Measurements from ENCODE around the gene OR10G6.
"Not testable (repeated sequence)": the region's sequence is repeated elsewhere in the genome, so short reads cannot be mapped to it uniquely, and the experiment has no call there.

OR10G6 gene

GRCh38 chr11:123995119-123995518 lies at the start of gene OR10G6:
OR10G6 (minus strand) TSS chr11:123995161; CDS start chr11:123995161, 0 bp downstream.
- DNase-seq, result no peak

GRCh38 chr11:124043420-124043819 lies 48.5 kb upstream of the OR10G6 start:
- DNase-seq, result no peak

GRCh38 chr11:124041254-124041653 lies 46.3 kb upstream of the OR10G6 start, which contains the start of gene OR10G7:
OR10G7 (minus strand) TSS chr11:124041325; CDS start chr11:124039001, 2,324 bp downstream.
- DNase-seq, result no peak

- DNase-seq, result no peak
Observed at GRCh38 chr11:124039557-124039956, 44.6 kb upstream of the OR10G6 start.

- no peak for DNase-seq
Observed at GRCh38 chr11:124036666-124037065, 41.7 kb upstream of the OR10G6 start.

- DNase-seq, result no peak
Observed at GRCh38 chr11:124026498-124026897, 31.5 kb upstream of the OR10G6 start, which contains the start of gene OR10G8. OR10G8 (plus strand) TSS chr11:124026798; CDS start chr11:124029623, 2,825 bp downstream.

GRCh38 chr11:124015837-124016236 lies 20.9 kb upstream of the OR10G6 start:
- DNase-seq, result not testable (repeated sequence)

GRCh38 chr11:124012697-124013096 lies 17.7 kb upstream of the OR10G6 start, which contains the start of gene OR10G4:
OR10G4 (plus strand) TSS chr11:124012997; CDS start chr11:124015575, 2,578 bp downstream.
- no peak for DNase-seq

- no peak for DNase-seq
Observed at GRCh38 chr11:123979311-123979710, 15.7 kb downstream of the OR10G6 start.

GRCh38 chr11:123977731-123978347 lies 17.1 kb downstream of the OR10G6 start, which contains the start of gene OR10S1:
OR10S1 (minus strand) TSS chr11:123977781; CDS start chr11:123977664, 117 bp downstream.
- DNase-seq, result no peak

- DNase-seq, result no peak
Observed at GRCh38 chr11:123976770-123977560, 18.0 kb downstream of the OR10G6 start.

- DNase-seq, result no peak
Observed at GRCh38 chr11:123973816-123974215, 21.1 kb downstream of the OR10G6 start.

GRCh38 chr11:123956752-123957151 lies 38.2 kb downstream of the OR10G6 start:
- no peak for DNase-seq

- no peak for DNase-seq
Observed at GRCh38 chr11:123945132-123945531, 49.8 kb downstream of the OR10G6 start.
